ENCODE data around the gene TMEM240. TPM values are rescaled to one million over a fixed set of nuclear protein-coding genes. Genes with fewer than 3 reads are reported as not detected.

TMEM240 gene
- total and polyA plus RNA-seq, 9 of the 15 experiments (the other 6 are each of a cell fraction or from before 2014, with no cell fraction given) = 0.24 to 2.0 (median 0.69) TPM; not detected in 5

GRCh38 chr1:1535201-1536018 is 5.0 kb downstream of the TMEM240 start (continued):
- peak; percentile 78 for TF ChIP-seq ZBTB33 (CRISPR knock-in tag; IDR thresholded peaks at IDR 0.05)
- no peak for TF ChIP-seq ELF1 (tag; IDR thresholded peaks at IDR 0.05)
- TF ChIP-seq RBFOX2 (IDR thresholded peaks at IDR 0.05; ENCODE audit: low read depth, low read length) = peak; percentile 27; the same call in 1 of the 2 replicates
- TF ChIP-seq E2F6 (IDR thresholded peaks at IDR 0.05; ENCODE audit: borderline replicate concordance in 1 of 2, extremely low read depth in 1 of 2, insufficient read depth in 1 of 2, insufficient read length in 1 of 2, low read depth in 1 of 2, low read length in 1 of 2, poor library complexity in 1 of 2, severe bottlenecking in 1 of 2) = no peak
- TF ChIP-seq RBM22 (IDR thresholded peaks at IDR 0.05; ENCODE audit: low read depth, low read length, poor library complexity, severe bottlenecking) = peak; percentile 8
- peak; percentile 74 for TF ChIP-seq POLR2G (IDR thresholded peaks at IDR 0.05; ENCODE audit: low read depth, low read length)
- peak; percentile 29; the same call in 1 of the 2 replicates for TF ChIP-seq POLR2AphosphoS2 (IDR thresholded peaks at IDR 0.05; ENCODE audit: low read length)
- TF ChIP-seq E2F8 (IDR thresholded peaks at IDR 0.05; ENCODE audit: low read depth, partially characterized antibody) = no peak
- TF ChIP-seq SRSF7 (optimal IDR thresholded peaks at IDR 0.05; ENCODE audit: low read depth, low read length) = no peak
- TF ChIP-seq NFATC3 (IDR thresholded peaks at IDR 0.05) = no peak
